ENCODE measurements around the gene BCL2L2. TPM values are rescaled to one million over a fixed set of nuclear protein-coding genes. Genes with fewer than 3 reads are reported as not detected.
A peak's percentile ranks its signal among the peaks of the same experiment; 100 is the strongest.

The BCL2L2 gene
- total RNA-seq, 1 experiment from 2014 or later, result 18.2 TPM

DNA sequence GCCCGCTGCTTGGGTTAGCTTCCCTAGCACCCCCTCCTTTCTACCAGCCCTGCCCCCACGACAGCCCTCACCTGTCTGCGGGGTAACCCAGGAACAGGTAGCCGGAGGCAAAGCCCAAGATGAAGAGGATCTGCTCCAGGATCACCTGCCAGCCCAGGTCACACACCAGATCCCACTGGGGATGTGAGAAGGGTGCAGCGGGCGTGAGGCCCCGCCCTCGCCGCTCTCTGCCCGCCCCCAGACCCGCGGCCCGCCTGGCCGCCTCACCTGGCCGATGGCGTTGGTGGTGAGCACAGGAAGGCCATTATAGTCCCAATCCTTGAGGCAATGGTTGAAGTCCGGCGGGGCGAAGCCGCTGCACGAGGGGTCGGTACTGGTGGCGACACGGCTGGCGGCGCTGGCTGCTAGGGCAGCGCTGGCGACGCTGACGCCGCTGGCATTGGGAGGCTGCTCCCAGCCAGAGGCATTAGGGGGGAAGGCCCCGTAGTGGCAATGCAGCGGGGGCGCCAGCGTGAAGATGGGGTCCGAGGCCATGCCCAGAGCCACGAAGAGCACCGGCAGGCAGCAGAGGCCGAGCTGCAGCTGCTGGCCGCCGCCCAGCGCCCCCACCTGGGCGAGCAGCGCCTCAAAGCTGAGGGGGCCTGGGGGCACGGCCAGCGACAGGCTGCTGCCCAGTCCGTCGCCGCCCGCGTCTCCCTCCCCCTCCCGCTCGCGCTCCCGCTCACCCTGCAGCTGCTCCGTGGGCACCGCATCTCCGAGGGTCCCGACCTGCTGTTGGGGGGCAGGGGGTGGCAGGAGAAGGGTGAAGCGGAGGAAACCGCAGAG, 45.3 kb downstream of the BCL2L2 start (continued):
- TF ChIP-seq TP53 (CRISPR knock-in tag; IDR thresholded peaks at IDR 0.05) (0 out of 2 replicates have a peak, but pooled peaks have one; percentile 6), NFATC4 (CRISPR knock-in tag; IDR thresholded peaks at IDR 0.05) (no peak), NR3C1 (CRISPR knock-in tag; conservative IDR thresholded peaks at IDR 0.05; ENCODE audit: low read depth) (no peak), SP1 (CRISPR knock-in tag; conservative IDR thresholded peaks at IDR 0.05) (0 out of 2 replicates have a peak, but pooled peaks have one; percentile 23), ZNF423 (CRISPR knock-in tag; IDR thresholded peaks at IDR 0.05) (no peak), NR1H2 (CRISPR knock-in tag; IDR thresholded peaks at IDR 0.05) (no peak), ZNF416 (CRISPR knock-in tag; IDR thresholded peaks at IDR 0.05) (no peak), GRHL2 (CRISPR knock-in tag; IDR thresholded peaks at IDR 0.05; ENCODE audit: insufficient replicate concordance, severe bottlenecking) (no peak), ZNF121 (CRISPR knock-in tag; IDR thresholded peaks at IDR 0.05) (peak; percentile 48; the same call in 1 of the 2 replicates), OVOL2 (CRISPR knock-in tag; IDR thresholded peaks at IDR 0.05; ENCODE audit: borderline replicate concordance) (no peak), TCF7 (CRISPR knock-in tag; IDR thresholded peaks at IDR 0.05; ENCODE audit: low read depth) (no peak), ZNF232 (CRISPR knock-in tag; IDR thresholded peaks at IDR 0.05) (0 out of 2 replicates have a peak, but pooled peaks have one; percentile 34)
- TF ChIP-seq, protein P1, sequence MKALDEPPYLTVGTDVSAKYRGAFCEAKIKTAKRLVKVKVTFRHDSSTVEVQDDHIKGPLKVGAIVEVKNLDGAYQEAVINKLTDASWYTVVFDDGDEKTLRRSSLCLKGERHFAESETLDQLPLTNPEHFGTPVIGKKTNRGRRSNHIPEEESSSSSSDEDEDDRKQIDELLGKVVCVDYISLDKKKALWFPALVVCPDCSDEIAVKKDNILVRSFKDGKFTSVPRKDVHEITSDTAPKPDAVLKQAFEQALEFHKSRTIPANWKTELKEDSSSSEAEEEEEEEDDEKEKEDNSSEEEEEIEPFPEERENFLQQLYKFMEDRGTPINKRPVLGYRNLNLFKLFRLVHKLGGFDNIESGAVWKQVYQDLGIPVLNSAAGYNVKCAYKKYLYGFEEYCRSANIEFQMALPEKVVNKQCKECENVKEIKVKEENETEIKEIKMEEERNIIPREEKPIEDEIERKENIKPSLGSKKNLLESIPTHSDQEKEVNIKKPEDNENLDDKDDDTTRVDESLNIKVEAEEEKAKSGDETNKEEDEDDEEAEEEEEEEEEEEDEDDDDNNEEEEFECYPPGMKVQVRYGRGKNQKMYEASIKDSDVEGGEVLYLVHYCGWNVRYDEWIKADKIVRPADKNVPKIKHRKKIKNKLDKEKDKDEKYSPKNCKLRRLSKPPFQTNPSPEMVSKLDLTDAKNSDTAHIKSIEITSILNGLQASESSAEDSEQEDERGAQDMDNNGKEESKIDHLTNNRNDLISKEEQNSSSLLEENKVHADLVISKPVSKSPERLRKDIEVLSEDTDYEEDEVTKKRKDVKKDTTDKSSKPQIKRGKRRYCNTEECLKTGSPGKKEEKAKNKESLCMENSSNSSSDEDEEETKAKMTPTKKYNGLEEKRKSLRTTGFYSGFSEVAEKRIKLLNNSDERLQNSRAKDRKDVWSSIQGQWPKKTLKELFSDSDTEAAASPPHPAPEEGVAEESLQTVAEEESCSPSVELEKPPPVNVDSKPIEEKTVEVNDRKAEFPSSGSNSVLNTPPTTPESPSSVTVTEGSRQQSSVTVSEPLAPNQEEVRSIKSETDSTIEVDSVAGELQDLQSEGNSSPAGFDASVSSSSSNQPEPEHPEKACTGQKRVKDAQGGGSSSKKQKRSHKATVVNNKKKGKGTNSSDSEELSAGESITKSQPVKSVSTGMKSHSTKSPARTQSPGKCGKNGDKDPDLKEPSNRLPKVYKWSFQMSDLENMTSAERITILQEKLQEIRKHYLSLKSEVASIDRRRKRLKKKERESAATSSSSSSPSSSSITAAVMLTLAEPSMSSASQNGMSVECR (CRISPR knock-in tag; IDR thresholded peaks at IDR 0.05; ENCODE audit: borderline replicate concordance), result peak; percentile 59
- TF ChIP-seq, protein P2, sequence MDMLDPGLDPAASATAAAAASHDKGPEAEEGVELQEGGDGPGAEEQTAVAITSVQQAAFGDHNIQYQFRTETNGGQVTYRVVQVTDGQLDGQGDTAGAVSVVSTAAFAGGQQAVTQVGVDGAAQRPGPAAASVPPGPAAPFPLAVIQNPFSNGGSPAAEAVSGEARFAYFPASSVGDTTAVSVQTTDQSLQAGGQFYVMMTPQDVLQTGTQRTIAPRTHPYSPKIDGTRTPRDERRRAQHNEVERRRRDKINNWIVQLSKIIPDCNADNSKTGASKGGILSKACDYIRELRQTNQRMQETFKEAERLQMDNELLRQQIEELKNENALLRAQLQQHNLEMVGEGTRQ (CRISPR knock-in tag; IDR thresholded peaks at IDR 0.05), result no peak
- TF ChIP-seq, protein P3, sequence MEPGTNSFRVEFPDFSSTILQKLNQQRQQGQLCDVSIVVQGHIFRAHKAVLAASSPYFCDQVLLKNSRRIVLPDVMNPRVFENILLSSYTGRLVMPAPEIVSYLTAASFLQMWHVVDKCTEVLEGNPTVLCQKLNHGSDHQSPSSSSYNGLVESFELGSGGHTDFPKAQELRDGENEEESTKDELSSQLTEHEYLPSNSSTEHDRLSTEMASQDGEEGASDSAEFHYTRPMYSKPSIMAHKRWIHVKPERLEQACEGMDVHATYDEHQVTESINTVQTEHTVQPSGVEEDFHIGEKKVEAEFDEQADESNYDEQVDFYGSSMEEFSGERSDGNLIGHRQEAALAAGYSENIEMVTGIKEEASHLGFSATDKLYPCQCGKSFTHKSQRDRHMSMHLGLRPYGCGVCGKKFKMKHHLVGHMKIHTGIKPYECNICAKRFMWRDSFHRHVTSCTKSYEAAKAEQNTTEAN (CRISPR knock-in tag; IDR thresholded peaks at IDR 0.05), result no peak
- TF ChIP-seq, protein P4, sequence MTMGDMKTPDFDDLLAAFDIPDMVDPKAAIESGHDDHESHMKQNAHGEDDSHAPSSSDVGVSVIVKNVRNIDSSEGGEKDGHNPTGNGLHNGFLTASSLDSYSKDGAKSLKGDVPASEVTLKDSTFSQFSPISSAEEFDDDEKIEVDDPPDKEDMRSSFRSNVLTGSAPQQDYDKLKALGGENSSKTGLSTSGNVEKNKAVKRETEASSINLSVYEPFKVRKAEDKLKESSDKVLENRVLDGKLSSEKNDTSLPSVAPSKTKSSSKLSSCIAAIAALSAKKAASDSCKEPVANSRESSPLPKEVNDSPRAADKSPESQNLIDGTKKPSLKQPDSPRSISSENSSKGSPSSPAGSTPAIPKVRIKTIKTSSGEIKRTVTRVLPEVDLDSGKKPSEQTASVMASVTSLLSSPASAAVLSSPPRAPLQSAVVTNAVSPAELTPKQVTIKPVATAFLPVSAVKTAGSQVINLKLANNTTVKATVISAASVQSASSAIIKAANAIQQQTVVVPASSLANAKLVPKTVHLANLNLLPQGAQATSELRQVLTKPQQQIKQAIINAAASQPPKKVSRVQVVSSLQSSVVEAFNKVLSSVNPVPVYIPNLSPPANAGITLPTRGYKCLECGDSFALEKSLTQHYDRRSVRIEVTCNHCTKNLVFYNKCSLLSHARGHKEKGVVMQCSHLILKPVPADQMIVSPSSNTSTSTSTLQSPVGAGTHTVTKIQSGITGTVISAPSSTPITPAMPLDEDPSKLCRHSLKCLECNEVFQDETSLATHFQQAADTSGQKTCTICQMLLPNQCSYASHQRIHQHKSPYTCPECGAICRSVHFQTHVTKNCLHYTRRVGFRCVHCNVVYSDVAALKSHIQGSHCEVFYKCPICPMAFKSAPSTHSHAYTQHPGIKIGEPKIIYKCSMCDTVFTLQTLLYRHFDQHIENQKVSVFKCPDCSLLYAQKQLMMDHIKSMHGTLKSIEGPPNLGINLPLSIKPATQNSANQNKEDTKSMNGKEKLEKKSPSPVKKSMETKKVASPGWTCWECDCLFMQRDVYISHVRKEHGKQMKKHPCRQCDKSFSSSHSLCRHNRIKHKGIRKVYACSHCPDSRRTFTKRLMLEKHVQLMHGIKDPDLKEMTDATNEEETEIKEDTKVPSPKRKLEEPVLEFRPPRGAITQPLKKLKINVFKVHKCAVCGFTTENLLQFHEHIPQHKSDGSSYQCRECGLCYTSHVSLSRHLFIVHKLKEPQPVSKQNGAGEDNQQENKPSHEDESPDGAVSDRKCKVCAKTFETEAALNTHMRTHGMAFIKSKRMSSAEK (CRISPR knock-in tag; IDR thresholded peaks at IDR 0.05; ENCODE audit: borderline replicate concordance), result no peak
- TF ChIP-seq, protein P5, sequence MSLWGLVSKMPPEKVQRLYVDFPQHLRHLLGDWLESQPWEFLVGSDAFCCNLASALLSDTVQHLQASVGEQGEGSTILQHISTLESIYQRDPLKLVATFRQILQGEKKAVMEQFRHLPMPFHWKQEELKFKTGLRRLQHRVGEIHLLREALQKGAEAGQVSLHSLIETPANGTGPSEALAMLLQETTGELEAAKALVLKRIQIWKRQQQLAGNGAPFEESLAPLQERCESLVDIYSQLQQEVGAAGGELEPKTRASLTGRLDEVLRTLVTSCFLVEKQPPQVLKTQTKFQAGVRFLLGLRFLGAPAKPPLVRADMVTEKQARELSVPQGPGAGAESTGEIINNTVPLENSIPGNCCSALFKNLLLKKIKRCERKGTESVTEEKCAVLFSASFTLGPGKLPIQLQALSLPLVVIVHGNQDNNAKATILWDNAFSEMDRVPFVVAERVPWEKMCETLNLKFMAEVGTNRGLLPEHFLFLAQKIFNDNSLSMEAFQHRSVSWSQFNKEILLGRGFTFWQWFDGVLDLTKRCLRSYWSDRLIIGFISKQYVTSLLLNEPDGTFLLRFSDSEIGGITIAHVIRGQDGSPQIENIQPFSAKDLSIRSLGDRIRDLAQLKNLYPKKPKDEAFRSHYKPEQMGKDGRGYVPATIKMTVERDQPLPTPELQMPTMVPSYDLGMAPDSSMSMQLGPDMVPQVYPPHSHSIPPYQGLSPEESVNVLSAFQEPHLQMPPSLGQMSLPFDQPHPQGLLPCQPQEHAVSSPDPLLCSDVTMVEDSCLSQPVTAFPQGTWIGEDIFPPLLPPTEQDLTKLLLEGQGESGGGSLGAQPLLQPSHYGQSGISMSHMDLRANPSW (CRISPR knock-in tag; conservative IDR thresholded peaks at IDR 0.05; ENCODE audit: low read depth), result no peak
- TF ChIP-seq, protein P6, sequence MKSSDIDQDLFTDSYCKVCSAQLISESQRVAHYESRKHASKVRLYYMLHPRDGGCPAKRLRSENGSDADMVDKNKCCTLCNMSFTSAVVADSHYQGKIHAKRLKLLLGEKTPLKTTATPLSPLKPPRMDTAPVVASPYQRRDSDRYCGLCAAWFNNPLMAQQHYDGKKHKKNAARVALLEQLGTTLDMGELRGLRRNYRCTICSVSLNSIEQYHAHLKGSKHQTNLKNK (CRISPR knock-in tag; IDR thresholded peaks at IDR 0.05), result no peak
- TF ChIP-seq, protein P7, sequence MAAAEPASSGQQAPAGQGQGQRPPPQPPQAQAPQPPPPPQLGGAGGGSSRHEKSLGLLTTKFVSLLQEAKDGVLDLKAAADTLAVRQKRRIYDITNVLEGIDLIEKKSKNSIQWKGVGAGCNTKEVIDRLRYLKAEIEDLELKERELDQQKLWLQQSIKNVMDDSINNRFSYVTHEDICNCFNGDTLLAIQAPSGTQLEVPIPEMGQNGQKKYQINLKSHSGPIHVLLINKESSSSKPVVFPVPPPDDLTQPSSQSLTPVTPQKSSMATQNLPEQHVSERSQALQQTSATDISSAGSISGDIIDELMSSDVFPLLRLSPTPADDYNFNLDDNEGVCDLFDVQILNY (CRISPR knock-in tag; IDR thresholded peaks at IDR 0.05), result 0 out of 2 replicates have a peak, but pooled peaks have one; percentile 66
- TF ChIP-seq, protein P8, sequence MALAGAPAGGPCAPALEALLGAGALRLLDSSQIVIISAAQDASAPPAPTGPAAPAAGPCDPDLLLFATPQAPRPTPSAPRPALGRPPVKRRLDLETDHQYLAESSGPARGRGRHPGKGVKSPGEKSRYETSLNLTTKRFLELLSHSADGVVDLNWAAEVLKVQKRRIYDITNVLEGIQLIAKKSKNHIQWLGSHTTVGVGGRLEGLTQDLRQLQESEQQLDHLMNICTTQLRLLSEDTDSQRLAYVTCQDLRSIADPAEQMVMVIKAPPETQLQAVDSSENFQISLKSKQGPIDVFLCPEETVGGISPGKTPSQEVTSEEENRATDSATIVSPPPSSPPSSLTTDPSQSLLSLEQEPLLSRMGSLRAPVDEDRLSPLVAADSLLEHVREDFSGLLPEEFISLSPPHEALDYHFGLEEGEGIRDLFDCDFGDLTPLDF (CRISPR knock-in tag; IDR thresholded peaks at IDR 0.05), result no peak
- TF ChIP-seq, protein P9, sequence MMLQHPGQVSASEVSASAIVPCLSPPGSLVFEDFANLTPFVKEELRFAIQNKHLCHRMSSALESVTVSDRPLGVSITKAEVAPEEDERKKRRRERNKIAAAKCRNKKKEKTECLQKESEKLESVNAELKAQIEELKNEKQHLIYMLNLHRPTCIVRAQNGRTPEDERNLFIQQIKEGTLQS (CRISPR knock-in tag; conservative IDR thresholded peaks at IDR 0.05), result no peak

Measured in WTC11 (cell line).